MM.1S (cell line): ENCODE results near the gene CFAP77.

Experiments used
- DNase-seq: peaks from one replicate; pipeline ENCODE4 v3.0.0-alpha.2; 2015
- H2AFZ ChIP-seq: fragments of 300-600 bp; sonication (generic); 2 replicates; pipeline ENCODE4 v1.6.0; 2016; ENCODE audit warnings: antibody characterized with exemption, low read length
- H3F3A ChIP-seq: fragments of 300-600 bp; sonication (generic); 2 replicates; pipeline ENCODE4 v1.6.1; 2016; ENCODE audit warnings: mild to moderate bottlenecking, antibody characterized with exemption, low read length, moderate library complexity, mixed read lengths; ENCODE audit not compliant: insufficient read depth
- H3K27ac ChIP-seq: fragments of 300-600 bp; sonication (generic); 2 replicates; pipeline ENCODE4 v1.5.1; 2016; ENCODE audit warnings: mild to moderate bottlenecking, low read length
- H3K27me3 ChIP-seq: fragments of 300-600 bp; sonication (generic); replicated peaks from 2 replicates; pipeline ENCODE4 v1.6.0; 2016; ENCODE audit warnings: low read length; ENCODE audit not compliant: insufficient read depth
- H3K36me3 ChIP-seq: fragments of 300-600 bp; sonication (generic); replicated peaks from 2 replicates; pipeline ENCODE4 v1.6.1; 2016; ENCODE audit warnings: mild to moderate bottlenecking, low read length, mixed read lengths; ENCODE audit not compliant: insufficient read depth
- H3K4me1 ChIP-seq: fragments of 300-600 bp; sonication (generic); 2 replicates; pipeline ENCODE4 v1.6.1; 2016; ENCODE audit warnings: low read length, mixed read lengths
- H3K4me2 ChIP-seq: fragments of 300-600 bp; sonication (generic); 2 replicates; pipeline ENCODE4 v1.6.0; 2016; ENCODE audit warnings: low read depth, low read length
- H3K4me3 ChIP-seq: fragments of 300-600 bp; sonication (generic); 2 replicates; pipeline ENCODE4 v1.5.1; 2016; ENCODE audit warnings: low read length, mixed read lengths
- H3K79me2 ChIP-seq: fragments of 300-600 bp; sonication (generic); 2 replicates; pipeline ENCODE4 v1.6.1; 2016; ENCODE audit warnings: mixed run types, low read length, mixed read lengths
- H3K9ac ChIP-seq: fragments of 300-600 bp; sonication (generic); 2 replicates; pipeline ENCODE4 v1.6.1; 2016; ENCODE audit warnings: low read length, mixed read lengths
- H3K9me2 ChIP-seq: fragments of 300-600 bp; sonication (generic); replicated peaks from 2 replicates; pipeline ENCODE4 v1.6.1; 2016; ENCODE audit warnings: mild to moderate bottlenecking, low read length, mixed read lengths; ENCODE audit not compliant: insufficient read depth
- H3K9me3 ChIP-seq: fragments of 300-600 bp; sonication (generic); replicated peaks from 2 replicates; pipeline ENCODE4 v1.6.1; 2016; ENCODE audit warnings: mild to moderate bottlenecking, low read length, mixed read lengths; ENCODE audit not compliant: insufficient read depth
- H4K20me1 ChIP-seq: fragments of 300-600 bp; sonication (generic); 2 replicates; pipeline ENCODE4 v1.6.1; 2016; ENCODE audit warnings: mild to moderate bottlenecking, low read length, moderate library complexity, mixed read lengths; ENCODE audit not compliant: insufficient read depth
- CTCF ChIP-seq: fragments of 300-600 bp; sonication (generic); IDR thresholded peaks from 2 replicates; pipeline ENCODE4 v1.5.1; 2016; ENCODE audit warnings: antibody characterized with exemption, low read length, mixed read lengths
- EZH2 ChIP-seq: fragments of 300-600 bp; sonication (generic); optimal IDR thresholded peaks from 2 replicates; pipeline ENCODE3; 2017; ENCODE audit warnings: low read depth, mild to moderate bottlenecking, antibody characterized with exemption, low read length, mixed read lengths
- EZH2phosphoT487 ChIP-seq: fragments of 300-600 bp; sonication (generic); IDR thresholded peaks from 2 replicates; pipeline ENCODE4 v1.6.1; 2018; ENCODE audit warnings: antibody characterized with exemption, low read length

CFAP77 gene

GRCh38 chr9:132575811-132576210 is 165.8 kb downstream of the CFAP77 start:
- H3K4me3 ChIP-seq, result no peak overlapping the region
- H3K4me1 ChIP-seq, result no peaks in the 10 kb centered on the region
- H3K36me3 ChIP-seq, result no peaks in the 10 kb centered on the region
- peaks cover 46% of the 10 kb centered on the region for H3K27me3 ChIP-seq
- no peak for DNase-seq
- no peak overlapping the region for H3K9ac ChIP-seq
- no peak overlapping the region for H3K4me2 ChIP-seq
- no peaks in the 10 kb centered on the region for H3K9me2 ChIP-seq
- H3K27ac ChIP-seq, result no peak overlapping the region
- no peaks in the 10 kb centered on the region for H3K9me3 ChIP-seq
- TF ChIP-seq EZH2, result no peak
- no peak for TF ChIP-seq CTCF
- TF ChIP-seq EZH2phosphoT487, result no peak
- no peaks in the 10 kb centered on the region for H3K79me2 ChIP-seq
- no peaks in the 10 kb centered on the region for H3F3A ChIP-seq
- H2AFZ ChIP-seq, result no peak overlapping the region
- no peaks in the 10 kb centered on the region for H4K20me1 ChIP-seq

GRCh38 chr9:132577119-132577518 is 167.1 kb downstream of the CFAP77 start:
- Histone ChIP-seq H3K9me3 (no peaks in the 10 kb centered on the region), H3K36me3 (no peaks in the 10 kb centered on the region), H3K27me3 (peaks cover 56% of the 10 kb centered on the region), H3K4me2 (no peak overlapping the region), H3K4me3 (no peak overlapping the region), H3K79me2 (no peaks in the 10 kb centered on the region), H3F3A (no peaks in the 10 kb centered on the region), H4K20me1 (no peaks in the 10 kb centered on the region), H2AFZ (no peak overlapping the region), H3K4me1 (no peaks in the 10 kb centered on the region), H3K9me2 (no peaks in the 10 kb centered on the region), H3K9ac (no peak overlapping the region), H3K27ac (no peak overlapping the region)
- TF ChIP-seq CTCF (no peak), EZH2phosphoT487 (no peak), EZH2 (no peak)
- no peak for DNase-seq

- Histone ChIP-seq H3K36me3 (no peaks in the 10 kb centered on the region), H3K9ac (no peak overlapping the region), H3K4me2 (no peak overlapping the region), H3K27me3 (peaks cover 61% of the 10 kb centered on the region), H3K27ac (no peak overlapping the region), H3K4me1 (no peaks in the 10 kb centered on the region), H2AFZ (no peak overlapping the region), H3K79me2 (no peaks in the 10 kb centered on the region), H3K9me3 (no peaks in the 10 kb centered on the region), H3K9me2 (no peaks in the 10 kb centered on the region), H3K4me3 (no peak overlapping the region), H4K20me1 (no peaks in the 10 kb centered on the region), H3F3A (no peaks in the 10 kb centered on the region)
- TF ChIP-seq EZH2phosphoT487 (no peak), EZH2 (no peak), CTCF (no peak)
- no peak for DNase-seq
Measured at GRCh38 chr9:132578367-132578932, 168.4 kb downstream of the CFAP77 start.
